HEK293 (cell line): Measurements from ENCODE around the gene PAM.

Source experiments
- CTCF ChIA-PET: fragments of 350-600 bp; formaldehyde crosslinking; extraction: SDS; loops from one replicate; lab custom pipeline; 2021; ENCODE audit warnings: antibody characterized with exemption; lab: Yijun Ruan, JAX
- POLR2A ChIA-PET: fragments of 300-600 bp; formaldehyde crosslinking; extraction: SDS; loops from one replicate; lab custom pipeline; 2020; ENCODE audit warnings: antibody characterized with exemption, inconsistent platforms; lab: Yijun Ruan, JAX
- H3K27ac ChIP-seq: fragments of 200-500 bp; sonication (Bioruptor generic); 2 replicates; pipeline ENCODE4 v1.5.1; 2014; ENCODE audit warnings: low read depth, low read length, control low read depth, inconsistent platforms; ENCODE audit errors: extremely low read depth
- H3K36me3 ChIP-seq, 2 experiments: fragments of 200-500 bp in 1 of 2; sonication (Bioruptor generic) in 1 of 2; 1 replicate in 1 of 2; 2 replicates in 1 of 2; pipeline ENCODE4 v1.5.1; 2014 to 2017; ENCODE audit warnings: inconsistent platforms in 2 of 2, low read length in 2 of 2; ENCODE audit not compliant: control insufficient read depth in 2 of 2, insufficient read depth in 1 of 2
- H3K4me1 ChIP-seq: fragments of 200-500 bp; sonication (Bioruptor generic); 2 replicates; pipeline ENCODE4 v1.5.1; 2014; ENCODE audit warnings: mild to moderate bottlenecking, low read length, inconsistent platforms; ENCODE audit not compliant: control insufficient read depth, insufficient read depth
- H3K4me3 ChIP-seq: 2 replicates; pipeline ENCODE4 v1.5.1; 2011; ENCODE audit warnings: low read depth, mild to moderate bottlenecking, control low read depth, low read length, moderate library complexity
- H3K9me3 ChIP-seq: fragments of 200-500 bp; sonication (Bioruptor generic); 2 replicates; pipeline ENCODE4 v1.5.1; 2014; ENCODE audit warnings: low read depth, low read length, inconsistent platforms; ENCODE audit not compliant: control insufficient read depth, insufficient read depth
- ATF2 ChIP-seq: fragments of 450-650 bp; formaldehyde crosslinking; IDR thresholded peaks from 2 replicates; pipeline ENCODE4 v1.5.1; 2016; ENCODE audit warnings: missing biosample characterization, missing genetic modification characterization, low read depth
- BCL11B ChIP-seq: fragments of 450-650 bp; formaldehyde crosslinking; IDR thresholded peaks from 2 replicates; pipeline ENCODE4 v1.5.1; 2016; ENCODE audit warnings: low read depth, missing biosample characterization, missing genetic modification characterization
- GFI1B ChIP-seq: fragments of 450-650 bp; formaldehyde crosslinking; IDR thresholded peaks from 2 replicates; pipeline ENCODE4 v1.5.1; 2016; ENCODE audit warnings: missing biosample characterization, missing genetic modification characterization
- INSM2 ChIP-seq: fragments of 450-650 bp; formaldehyde crosslinking; IDR thresholded peaks from 2 replicates; pipeline ENCODE4 v1.5.1; 2016; ENCODE audit warnings: missing biosample characterization, missing genetic modification characterization
- KLF7 ChIP-seq: fragments of 450-650 bp; formaldehyde crosslinking; IDR thresholded peaks from 2 replicates; pipeline ENCODE4 v1.5.1; 2016; ENCODE audit warnings: missing biosample characterization, missing genetic modification characterization, borderline replicate concordance
- PRDM4 ChIP-seq: fragments of 450-650 bp; formaldehyde crosslinking; IDR thresholded peaks from 2 replicates; pipeline ENCODE4 v1.5.1; 2017; ENCODE audit warnings: missing biosample characterization, missing genetic modification characterization
- PRDM6 ChIP-seq: fragments of 450-650 bp; formaldehyde crosslinking; IDR thresholded peaks from 2 replicates; pipeline ENCODE4 v1.5.1; 2017; ENCODE audit warnings: missing biosample characterization, missing genetic modification characterization
- TCF7L2 ChIP-seq: IDR thresholded peaks from 2 replicates; pipeline ENCODE4 v1.6.1; 2011; ENCODE audit warnings: low read depth, mild to moderate bottlenecking, inconsistent platforms, low read length, moderate library complexity, borderline replicate concordance
- TRIM28 ChIP-seq: IDR thresholded peaks from 2 replicates; pipeline ENCODE4 v1.6.1; 2011; ENCODE audit warnings: low read length, control low read depth, borderline replicate concordance
- WT1 ChIP-seq: fragments of 450-650 bp; formaldehyde crosslinking; IDR thresholded peaks from 2 replicates; pipeline ENCODE4 v1.5.1; 2016; ENCODE audit warnings: missing biosample characterization, missing genetic modification characterization
- YY2 ChIP-seq: fragments of 450-650 bp; formaldehyde crosslinking; IDR thresholded peaks from 2 replicates; pipeline ENCODE4 v1.5.1; 2016; ENCODE audit warnings: missing biosample characterization, missing genetic modification characterization
- ZFP69B ChIP-seq: fragments of 450-650 bp; formaldehyde crosslinking; IDR thresholded peaks from 2 replicates; pipeline ENCODE4 v1.5.1; 2016; ENCODE audit warnings: missing biosample characterization, missing genetic modification characterization
- ZNF112 ChIP-seq: fragments of 450-650 bp; formaldehyde crosslinking; IDR thresholded peaks from 2 replicates; pipeline ENCODE4 v1.5.0; 2017; ENCODE audit warnings: missing biosample characterization, missing genetic modification characterization
- ZNF157 ChIP-seq: fragments of 450-650 bp; formaldehyde crosslinking; IDR thresholded peaks from 2 replicates; pipeline ENCODE4 v1.5.1; 2016; ENCODE audit warnings: missing biosample characterization, missing genetic modification characterization
- ZNF23 ChIP-seq: fragments of 450-650 bp; formaldehyde crosslinking; IDR thresholded peaks from 2 replicates; pipeline ENCODE4 v1.5.1; 2016; ENCODE audit warnings: missing biosample characterization, missing genetic modification characterization, borderline replicate concordance
- ZNF280C ChIP-seq: fragments of 450-650 bp; formaldehyde crosslinking; IDR thresholded peaks from 2 replicates; pipeline ENCODE4 v1.5.1; 2016; ENCODE audit warnings: missing biosample characterization, missing genetic modification characterization
- ZNF362 ChIP-seq: fragments of 450-650 bp; formaldehyde crosslinking; IDR thresholded peaks from 2 replicates; pipeline ENCODE4 v1.5.1; 2016; ENCODE audit warnings: missing biosample characterization, missing genetic modification characterization
- ZNF423 ChIP-seq: fragments of 450-650 bp; formaldehyde crosslinking; IDR thresholded peaks from 2 replicates; pipeline ENCODE4 v1.5.1; 2016; ENCODE audit warnings: missing biosample characterization, missing genetic modification characterization
- ZNF510 ChIP-seq: fragments of 450-650 bp; formaldehyde crosslinking; IDR thresholded peaks from 2 replicates; pipeline ENCODE4 v1.5.1; 2018; ENCODE audit warnings: mild to moderate bottlenecking, missing genetic modification characterization, missing biosample characterization; ENCODE audit not compliant: insufficient replicate concordance
- ZNF558 ChIP-seq: fragments of 450-650 bp; formaldehyde crosslinking; IDR thresholded peaks from 2 replicates; pipeline ENCODE4 v1.5.1; 2016; ENCODE audit warnings: missing biosample characterization, missing genetic modification characterization
- ZNF639 ChIP-seq: fragments of 450-650 bp; formaldehyde crosslinking; IDR thresholded peaks from 2 replicates; pipeline ENCODE4 v1.5.1; 2016; ENCODE audit warnings: missing biosample characterization, missing genetic modification characterization
- ZNF707 ChIP-seq: fragments of 450-650 bp; formaldehyde crosslinking; IDR thresholded peaks from 2 replicates; pipeline ENCODE4 v1.5.1; 2016; ENCODE audit warnings: missing biosample characterization, missing genetic modification characterization
- ZNF76 ChIP-seq: fragments of 450-650 bp; formaldehyde crosslinking; IDR thresholded peaks from 2 replicates; pipeline ENCODE4; 2016; ENCODE audit warnings: low read depth, missing biosample characterization, missing genetic modification characterization, borderline replicate concordance
- ZSCAN30 ChIP-seq: fragments of 450-650 bp; IDR thresholded peaks from 2 replicates; pipeline ENCODE4 v1.5.1; 2018; ENCODE audit warnings: missing biosample characterization, mild to moderate bottlenecking, missing genetic modification characterization, moderate library complexity

Gene PAM

GRCh38 chr5:102895234-102895633, 140.1 kb downstream of the PAM start:
- no peaks in the 10 kb centered on the region; the same call in 1 of the 2 replicates for H3K4me1 ChIP-seq
- TF ChIP-seq ZFP69B (tag by site-specific recombination) (no peak), PRDM6 (tag by site-specific recombination) (no peak), ZNF157 (tag by site-specific recombination) (no peak), ZNF23 (tag by site-specific recombination) (no peak), ZNF362 (tag by site-specific recombination) (no peak), ZNF423 (tag by site-specific recombination) (no peak), ZSCAN30 (tag by site-specific recombination) (no peak), TRIM28 (no peak), TCF7L2 (no peak), ZNF510 (tag by site-specific recombination) (no peak), INSM2 (tag by site-specific recombination) (no peak), PRDM4 (tag by site-specific recombination) (no peak), ATF2 (tag by site-specific recombination) (no peak), GFI1B (tag by site-specific recombination) (no peak), ZNF112 (tag by site-specific recombination) (no peak), ZNF558 (no peak), ZNF707 (tag by site-specific recombination) (no peak)
- H3K9me3 ChIP-seq: no peaks in the 10 kb centered on the region
- H3K36me3 ChIP-seq: no peaks in the 10 kb centered on the region
- POLR2A ChIA-PET: no interaction called here
- H3K27ac ChIP-seq: no peak overlapping the region
- no peak overlapping the region for H3K4me3 ChIP-seq
- CTCF ChIA-PET: interaction anchor here (1.1 kb wide), 1 partner anchor 35 kb away, joined by 3 read pairs; no protein-coding TSS in a partner anchor

- POLR2A ChIA-PET: no interaction called here
- no peak overlapping the region for H3K27ac ChIP-seq
- CTCF ChIA-PET: no interaction called here
- TF ChIP-seq ZNF280C (tag by site-specific recombination) (no peak), ZNF76 (no peak), ZNF23 (tag by site-specific recombination) (no peak), YY2 (tag by site-specific recombination) (no peak), WT1 (tag by site-specific recombination) (no peak), KLF7 (no peak), BCL11B (no peak), ZNF639 (no peak)
These were observed 140.9 kb downstream of the PAM start for GRCh38 chr5:102895976-102896375.

More at GRCh38 chr5:102895976-102896375, 140.9 kb downstream of the PAM start:
- no peaks in the 10 kb centered on the region for H3K36me3 ChIP-seq
- no peaks in the 10 kb centered on the region; the same call in 1 of the 2 replicates for H3K4me1 ChIP-seq
- no peak overlapping the region for H3K4me3 ChIP-seq
- H3K9me3 ChIP-seq: no peaks in the 10 kb centered on the region
